Stimulated activated CD8-positive, alpha-beta memory T cell treated with anti-CD3 and anti-CD28 coated beads, Interleukin-15, amount 100 ng/mL, for 4 hours (primary cell): ENCODE measurements around the gene SLC10A7.
"Not testable (repeated sequence)": the region's sequence is repeated elsewhere in the genome, so short reads cannot be mapped to it uniquely, and the experiment has no call there.

ENCODE experiments used
- DNase-seq, 2 donors: peaks; one replicate each; pipeline ENCODE4 v3.0.0-alpha.2; 2020; ENCODE audit warnings: low read depth in 2 of 2

Gene SLC10A7

DNA sequence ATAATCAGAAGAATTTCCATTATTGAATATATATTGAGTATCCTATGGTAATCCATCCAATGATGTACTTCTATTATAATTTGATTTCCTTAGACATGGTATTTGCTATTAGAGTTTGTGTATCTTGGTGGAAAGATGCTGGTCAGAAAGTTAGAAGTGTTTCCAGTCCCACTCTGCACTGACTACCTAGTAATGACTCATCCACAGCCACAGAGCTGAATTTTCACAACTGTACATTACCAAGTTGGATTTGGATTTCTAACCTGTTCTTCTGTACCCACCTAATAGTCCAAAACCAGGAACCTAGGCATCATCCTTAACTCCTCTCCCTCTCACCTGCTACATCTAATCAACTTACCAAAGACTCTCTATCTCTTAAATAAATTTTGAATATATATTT is 162.0 kb downstream of the SLC10A7 start:
- DNase-seq: no peak

DNA sequence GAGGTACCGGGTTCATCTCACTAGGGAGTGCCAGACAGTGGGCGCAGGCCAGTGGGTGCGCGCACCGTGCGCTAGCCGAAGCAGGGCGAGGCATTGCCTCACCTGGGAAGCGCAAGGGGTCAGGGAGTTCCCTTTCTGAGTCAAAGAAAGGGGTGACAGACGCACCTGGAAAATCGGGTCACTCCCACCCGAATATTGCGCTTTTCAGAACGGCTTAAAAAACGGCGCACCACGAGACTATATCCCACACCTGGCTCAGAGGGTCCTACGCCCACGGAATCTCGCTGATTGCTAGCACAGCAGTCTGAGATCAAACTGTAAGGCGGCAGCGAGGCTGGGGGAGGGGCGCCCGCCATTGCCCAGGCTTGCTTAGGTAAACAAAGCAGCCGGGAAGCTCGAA is 171.6 kb downstream of the SLC10A7 start:
- DNase-seq: not testable (repeated sequence)

DNA sequence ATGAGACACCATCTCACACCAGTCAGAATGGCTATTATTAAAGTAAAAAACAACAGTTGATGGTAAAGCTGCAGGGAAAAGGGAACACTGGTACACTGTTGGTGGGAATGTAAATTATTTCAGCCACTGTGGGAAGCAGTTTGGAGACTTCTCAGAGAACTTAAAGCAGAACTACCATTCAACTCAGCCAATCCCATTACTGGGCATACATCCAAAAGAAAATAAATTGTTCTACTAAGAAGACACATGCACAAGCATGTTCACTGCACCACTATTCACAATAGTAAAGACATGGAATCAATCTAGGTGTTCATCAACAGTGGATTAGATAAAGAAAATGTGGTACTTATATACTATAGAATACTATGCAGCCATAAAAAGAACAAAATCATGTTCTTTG is 172.4 kb downstream of the SLC10A7 start:
- no peak for DNase-seq

DNA sequence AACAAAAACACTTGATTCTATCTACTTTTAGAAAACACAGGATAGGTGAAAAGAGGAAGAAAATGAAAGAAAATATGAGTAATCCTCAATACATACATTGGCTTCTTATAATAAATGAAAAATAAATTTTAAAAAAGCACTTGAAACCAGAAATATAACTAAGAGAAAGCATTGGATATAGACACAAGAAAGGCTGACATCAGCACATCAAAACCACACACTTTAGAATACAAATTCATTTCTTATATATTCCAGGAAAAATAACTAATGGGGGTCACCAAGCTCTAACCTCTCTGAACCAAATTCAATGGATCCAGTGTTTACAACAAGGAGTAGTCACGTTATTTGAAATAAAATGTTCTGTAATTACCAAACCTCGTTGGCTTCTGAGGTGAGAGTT is 173.9 kb downstream of the SLC10A7 start:
- DNase-seq: no peak

DNA sequence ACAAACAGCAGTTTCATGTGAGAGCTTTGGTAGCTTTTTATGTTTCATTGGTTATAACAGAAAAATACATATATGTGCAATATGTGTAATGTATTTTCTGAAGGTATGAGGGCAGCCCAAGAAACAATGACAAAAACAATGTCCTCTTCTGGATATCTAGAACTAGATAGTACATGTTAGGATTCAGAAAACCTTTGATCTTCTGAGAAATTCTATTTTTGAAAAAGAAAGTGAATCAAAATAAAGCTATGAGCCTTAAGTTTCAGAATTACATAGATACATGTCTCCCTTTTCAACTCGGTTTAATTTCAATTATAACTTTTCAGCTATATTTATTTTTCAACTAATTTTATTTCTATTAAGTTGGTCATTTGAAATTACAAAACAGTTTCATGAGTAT is 175.5 kb downstream of the SLC10A7 start:
- no peak for DNase-seq

DNA sequence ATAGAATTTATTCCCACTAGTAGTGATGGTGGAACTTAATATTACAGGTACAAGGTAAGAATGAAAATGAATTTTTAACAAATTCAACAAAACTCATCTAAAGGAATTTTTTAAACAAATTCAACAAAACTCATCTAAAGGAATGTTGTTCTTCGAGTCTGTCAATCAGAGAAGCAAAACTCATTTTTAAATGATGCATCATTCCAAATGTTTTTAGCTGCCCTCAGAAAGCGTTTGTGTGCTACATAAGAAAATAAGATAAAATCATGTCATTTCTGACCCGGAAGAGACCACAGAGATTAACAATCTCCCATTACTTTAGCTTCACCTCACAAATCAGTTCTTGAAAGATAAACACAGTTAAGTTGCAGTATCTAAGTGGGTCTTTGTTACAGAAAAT is 178.0 kb downstream of the SLC10A7 start:
- DNase-seq: no peak

DNA sequence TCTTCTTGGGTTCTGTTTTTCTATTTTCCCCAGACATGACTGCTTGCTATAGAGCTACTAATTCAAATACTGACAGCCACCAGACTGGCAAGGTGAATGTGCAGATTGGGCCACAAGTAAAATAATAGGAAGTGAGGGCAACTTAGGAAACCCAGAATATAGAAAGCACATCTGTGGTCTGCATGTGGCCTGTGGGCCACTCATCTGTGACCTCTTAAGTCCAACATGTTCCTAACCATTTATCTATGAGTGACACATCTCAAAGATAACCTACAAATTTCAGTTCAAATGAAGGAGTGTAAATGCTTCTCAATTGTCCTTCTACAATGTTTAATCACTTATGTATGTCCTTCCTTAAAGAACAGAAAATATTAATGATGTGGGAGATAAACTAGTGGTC is 178.5 kb downstream of the SLC10A7 start:
- DNase-seq: no peak

DNA sequence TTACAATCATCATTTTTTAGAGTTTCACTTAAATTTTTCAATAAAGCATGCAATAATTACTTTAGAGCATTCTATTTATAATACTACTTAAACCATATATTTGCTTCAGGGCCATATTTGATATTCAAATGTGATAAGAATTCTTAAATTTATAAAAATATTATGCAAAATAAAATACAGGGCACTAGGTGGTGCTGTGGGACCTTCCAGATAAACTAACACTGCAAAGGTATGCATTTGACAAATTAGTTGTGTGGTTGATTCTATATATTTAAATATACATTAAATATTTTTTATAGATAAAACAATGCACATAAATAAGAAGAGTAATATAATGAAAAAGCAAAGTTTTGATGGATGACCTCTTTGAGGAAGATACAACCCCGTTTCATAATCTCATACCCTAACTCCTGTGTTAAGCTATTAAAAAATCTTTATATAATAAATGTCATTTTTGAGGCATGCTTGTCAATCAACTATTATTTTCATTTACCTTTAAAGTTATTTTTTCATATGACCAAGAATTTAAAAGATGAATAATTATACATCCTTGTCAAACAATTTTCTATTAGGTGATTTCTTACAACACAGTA is 179.0 kb downstream of the SLC10A7 start:
- DNase-seq: no peak

DNA sequence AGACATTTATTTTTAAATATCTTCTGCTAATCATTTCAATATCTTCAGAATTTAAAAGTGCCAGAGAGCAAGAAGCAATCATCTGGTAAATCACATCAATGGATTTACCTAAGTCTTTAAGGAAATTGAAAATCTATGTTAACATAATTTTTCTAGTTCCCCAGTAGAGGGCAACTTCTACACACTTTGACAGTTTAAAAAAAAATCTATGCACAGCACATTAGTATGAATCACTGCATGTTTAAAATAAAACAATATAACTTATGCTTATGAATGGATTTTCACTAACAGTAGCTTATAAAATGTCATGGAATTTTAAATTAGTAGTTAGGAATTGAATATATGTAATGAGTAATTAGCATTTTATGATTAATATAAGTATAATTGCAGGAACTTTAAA is 180.9 kb downstream of the SLC10A7 start:
- DNase-seq: no peak

DNA sequence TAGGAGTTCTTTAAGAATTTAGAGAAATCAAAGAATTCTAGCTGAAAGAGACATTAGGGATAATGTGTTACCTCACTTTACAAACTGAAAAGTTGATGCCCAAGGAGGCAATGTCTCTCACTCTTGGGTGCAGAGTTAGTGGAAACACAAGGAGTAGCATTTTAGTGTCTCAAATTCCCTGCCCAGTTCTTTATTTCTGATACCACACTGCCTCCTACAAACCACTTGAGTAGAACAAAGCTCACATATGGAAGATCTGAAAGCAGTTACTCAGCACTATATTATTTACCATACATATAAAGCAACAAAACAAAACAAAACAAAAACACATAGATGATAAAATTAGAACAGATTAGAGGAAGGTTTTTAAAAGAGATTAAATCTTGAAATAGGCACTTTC is 183.2 kb downstream of the SLC10A7 start:
- no peak for DNase-seq

DNA sequence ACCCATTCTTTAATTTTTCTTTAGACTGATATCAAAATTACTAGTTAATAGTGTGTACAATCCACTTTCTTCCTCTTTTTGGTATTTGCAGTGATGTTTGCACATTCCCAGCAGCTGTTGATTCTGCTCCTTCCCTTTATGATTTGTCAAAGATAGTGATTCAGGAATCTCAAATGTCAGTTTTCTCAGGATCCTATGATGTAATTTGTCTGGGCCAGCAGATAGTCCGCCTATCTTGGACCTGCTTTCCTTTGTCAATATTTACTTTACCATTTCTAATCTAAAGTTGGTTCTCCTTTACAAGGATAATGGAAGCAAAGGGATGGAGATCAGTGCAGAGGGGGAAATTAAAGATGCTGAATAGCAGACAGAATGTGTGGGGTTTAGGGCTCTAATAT is 185.3 kb downstream of the SLC10A7 start:
- DNase-seq: no peak

DNA sequence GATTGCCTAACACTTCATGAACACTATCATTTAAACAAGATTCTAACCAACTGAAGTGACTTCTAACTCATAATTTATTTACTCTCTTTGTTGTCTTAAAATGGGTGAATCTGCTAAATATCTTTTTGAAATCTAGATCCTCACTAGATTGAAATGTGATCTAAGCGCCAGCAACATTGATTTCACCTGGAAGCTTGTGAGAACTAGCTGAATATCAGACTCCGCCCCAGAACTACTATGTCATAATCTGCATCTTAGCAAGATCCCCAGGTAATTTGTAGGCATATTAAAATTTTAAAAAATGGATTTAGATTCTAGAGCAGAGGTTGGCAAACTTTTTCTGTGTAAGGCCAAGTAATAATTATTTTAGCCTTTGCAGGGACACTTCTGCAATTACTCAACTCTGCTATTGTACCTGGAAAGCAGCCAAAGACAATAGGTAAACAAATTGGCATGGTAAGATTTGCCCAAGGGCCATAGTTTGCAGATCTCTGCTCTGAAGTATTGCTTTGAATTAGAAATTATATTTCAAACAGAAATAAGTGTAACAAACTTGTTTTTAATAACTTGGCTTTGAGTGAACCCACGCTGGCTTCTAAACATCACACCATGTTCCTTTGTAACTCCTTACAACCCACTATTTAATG is 185.9 kb downstream of the SLC10A7 start:
- no peak for DNase-seq

DNA sequence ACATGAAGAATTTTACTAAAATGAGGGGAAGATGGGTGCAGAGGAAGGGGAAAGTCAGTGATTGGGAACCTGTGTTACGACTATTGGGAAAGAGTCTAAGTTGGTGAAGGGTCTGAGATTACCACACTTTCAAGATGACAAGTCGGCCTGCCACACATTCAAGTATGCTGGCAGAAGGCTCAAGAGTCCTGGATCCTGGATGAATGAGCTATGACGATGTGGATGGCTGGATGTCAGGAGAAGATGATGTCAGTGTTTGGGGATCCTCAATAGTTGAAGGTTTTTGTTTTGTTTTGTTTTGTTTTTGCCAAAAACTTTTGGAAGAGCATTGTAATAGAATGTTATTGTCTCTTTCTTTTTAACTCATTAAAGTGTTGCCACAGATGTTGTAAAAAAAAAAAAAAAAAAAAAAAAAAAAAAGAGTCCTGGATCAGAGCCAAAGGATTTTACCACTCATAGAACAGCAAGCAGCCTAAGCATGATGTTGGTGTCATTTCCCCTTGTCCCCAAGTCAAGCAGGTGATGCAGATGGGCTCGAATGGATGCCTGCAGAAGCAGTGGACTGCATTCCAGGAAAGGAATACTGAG is 186.8 kb downstream of the SLC10A7 start:
- DNase-seq: no peak

DNA sequence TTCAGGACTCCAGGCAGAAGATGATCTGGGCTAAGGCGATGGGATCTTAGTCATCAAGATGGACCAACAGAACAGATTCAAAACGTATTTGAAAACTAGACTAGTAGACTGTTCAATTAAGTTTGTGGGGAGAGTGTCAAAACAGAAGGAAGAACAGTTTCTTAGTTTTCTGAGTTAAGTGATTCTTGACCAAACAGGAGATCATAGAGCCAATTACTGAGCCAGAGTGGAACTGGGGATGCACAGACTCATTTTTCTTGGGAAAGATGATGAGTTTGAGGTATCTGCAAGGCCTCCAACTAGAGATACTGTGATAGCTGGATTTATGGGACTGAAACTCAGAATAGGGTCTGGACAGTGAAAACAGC is 187.9 kb downstream of the SLC10A7 start:
- no peak for DNase-seq

DNA sequence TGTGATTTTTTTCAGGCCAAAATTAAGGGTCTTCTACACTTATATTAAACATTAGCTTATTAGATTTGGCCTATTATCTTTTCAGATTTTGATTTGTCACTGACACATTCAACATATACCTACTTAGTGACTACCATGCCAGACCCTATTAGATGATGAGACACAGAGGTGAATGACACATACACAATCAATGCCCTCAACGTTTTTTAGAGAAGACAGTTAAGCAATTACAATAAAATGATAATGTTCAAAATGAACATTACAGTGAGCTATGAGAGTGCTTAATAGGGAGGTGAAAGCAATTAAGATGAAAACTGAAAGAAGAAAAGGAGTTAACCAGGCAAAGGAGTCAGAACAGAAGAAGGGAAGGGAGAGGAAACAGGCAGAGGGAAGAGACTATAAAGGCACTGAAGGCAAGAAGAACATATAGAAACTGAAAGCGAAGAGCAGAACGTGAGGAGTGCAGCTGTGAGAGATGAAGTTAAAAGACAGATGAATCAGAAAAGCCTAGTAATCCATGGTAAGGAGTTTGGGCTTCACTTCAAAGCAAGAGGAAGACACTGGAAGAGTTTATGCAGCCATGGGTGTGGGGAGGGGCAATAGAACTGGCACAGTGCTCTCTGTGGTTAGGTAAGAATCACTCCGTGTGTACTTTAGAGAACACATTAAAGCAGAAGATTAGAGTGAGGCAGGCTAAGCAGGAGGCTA is 188.4 kb downstream of the SLC10A7 start:
- DNase-seq: no peak

DNA sequence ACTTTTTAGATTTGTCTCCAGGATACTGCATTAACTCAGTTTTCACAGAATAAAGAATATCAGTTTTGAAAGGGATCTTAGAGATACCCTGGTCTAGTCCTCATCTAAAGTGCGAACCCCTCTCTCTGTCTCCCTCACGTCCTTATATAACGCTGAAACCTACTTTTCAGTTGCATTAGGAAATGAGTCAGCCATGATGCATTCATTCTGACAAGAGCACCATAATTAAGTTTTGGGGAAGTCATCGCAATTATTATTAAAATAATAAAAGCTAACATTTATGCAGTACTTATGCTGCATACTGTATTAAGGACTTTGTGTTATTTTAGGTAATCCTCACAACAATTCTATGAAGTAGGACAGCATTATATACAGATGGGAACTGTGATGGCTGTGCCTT is 191.3 kb downstream of the SLC10A7 start:
- DNase-seq: no peak

DNA sequence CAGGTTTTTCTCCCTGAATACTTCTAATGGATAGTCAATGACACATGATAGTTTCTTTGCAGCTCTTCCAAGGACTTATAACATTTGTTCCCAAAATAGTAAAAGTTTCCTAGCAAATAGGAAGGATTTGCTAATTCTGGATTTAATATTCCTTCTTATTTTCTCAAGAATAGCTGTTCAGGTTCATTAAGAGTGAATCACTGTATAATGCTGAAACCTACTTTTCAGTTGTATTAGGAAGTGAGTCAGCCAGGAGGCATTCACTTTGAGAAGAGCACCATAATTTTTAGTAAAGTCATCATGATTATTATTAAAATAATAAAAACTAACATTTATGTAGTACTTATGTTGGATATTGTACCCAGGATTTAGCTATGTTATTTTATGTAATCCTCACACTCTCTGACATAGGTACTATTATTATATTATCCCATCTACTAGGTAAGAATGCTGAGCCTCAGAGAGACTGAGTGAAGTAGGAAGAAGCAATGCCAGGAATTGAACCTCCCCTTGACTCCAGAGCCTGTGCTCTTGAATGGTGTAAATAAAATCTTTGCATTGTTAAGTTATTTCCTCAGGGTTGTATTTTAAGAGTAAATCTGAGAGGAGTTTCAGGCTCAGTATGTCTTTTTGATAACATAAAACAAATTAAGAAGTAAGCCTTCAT is 192.6 kb downstream of the SLC10A7 start:
- DNase-seq: no peak

DNA sequence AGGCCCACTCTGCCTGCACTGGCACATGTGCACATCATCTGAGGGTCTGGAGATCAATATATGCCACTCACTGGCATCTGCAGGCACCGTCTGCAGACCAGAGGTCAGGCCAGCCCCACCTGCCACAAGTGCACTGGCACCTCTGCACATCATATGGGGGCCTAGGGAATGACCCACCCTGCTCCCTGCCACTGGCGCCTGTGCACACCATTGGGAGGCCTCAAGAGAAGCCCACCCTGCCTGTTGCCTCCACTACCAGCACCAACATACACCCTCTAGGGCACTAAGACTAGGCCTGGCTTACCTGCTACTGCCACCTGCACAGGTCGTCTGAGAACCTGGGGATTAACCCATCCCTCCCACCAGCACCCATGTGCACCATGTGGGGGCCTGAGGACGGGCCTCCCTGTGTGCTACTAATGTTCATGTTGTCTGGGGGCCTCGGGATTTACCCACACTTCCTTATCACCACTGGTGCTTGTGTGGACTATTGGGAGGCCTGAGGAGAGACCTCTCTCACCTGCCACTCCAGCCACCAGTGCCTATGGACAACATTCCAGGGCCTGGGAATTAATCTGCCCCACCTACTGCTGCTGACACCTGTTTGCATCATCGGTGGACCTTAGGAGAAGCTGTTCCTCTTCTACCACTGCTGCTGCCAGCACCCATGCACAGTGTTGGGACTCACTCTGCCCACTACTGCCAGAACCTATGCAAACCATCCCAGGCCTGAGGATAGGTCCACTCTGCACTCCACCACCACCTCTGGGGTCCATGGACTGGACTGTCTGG is 193.7 kb downstream of the SLC10A7 start:
- DNase-seq: no peak

DNA sequence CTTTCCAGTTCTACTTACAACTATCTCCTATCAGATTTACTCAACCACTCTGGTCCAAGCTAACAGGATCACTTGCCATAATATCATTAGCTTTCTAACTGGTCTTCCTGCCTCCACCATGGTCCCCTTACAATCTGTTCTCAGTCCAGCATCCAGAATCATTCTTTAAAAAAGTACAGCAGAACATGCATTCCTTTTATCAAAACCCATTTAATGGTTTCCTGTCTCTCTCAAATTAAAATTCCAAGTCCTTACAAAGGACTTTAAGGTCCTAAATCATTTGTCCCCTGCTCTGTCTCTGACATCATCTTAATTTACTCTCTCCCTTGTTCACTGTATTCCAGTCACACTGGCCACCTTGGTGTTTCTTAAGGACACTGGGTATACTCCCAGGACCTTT is 202.8 kb downstream of the SLC10A7 start:
- no peak for DNase-seq

DNA sequence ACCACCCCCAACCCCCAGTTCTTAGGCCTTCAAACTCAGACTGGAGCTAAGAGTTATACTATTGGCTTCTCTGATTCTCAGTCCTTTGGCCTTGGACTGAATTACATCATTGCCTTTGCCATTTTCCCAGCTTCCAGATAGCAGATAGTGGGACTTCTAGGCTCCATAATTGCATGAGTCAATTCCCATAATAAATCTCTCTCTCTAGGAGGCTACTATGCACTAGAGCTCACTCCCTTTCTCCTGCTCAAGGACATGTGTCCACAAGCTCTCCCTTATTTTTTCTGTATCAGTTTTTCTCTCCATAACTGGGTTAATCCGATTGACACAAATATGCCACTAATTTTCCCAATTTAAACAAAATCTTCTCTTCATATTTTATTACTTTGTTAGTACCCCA is 204.0 kb downstream of the SLC10A7 start:
- no peak for DNase-seq

DNA sequence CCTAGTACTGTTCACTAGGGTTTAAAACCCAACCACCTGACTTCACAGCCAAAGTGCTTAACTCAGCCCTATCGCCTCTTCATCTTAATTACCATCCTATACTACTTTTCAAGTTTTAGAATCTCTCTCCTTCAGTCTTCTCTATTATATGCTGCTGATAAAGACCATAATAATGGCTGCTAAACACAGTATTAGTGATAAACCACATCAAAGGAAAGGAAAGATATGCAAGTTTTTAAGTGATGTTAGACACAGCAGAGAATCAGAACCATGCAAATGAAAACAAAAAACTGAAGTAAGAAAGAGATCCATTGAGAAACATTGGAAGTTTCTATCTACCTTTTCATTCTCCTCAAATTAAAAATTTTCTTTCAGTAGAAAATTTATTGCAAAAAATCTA is 206.6 kb downstream of the SLC10A7 start:
- no peak for DNase-seq
